Keratinocyte (primary cell): ENCODE measurements around the gene CHRNA1. TPM values are rescaled to one million over a fixed set of nuclear protein-coding genes. Genes with fewer than 3 reads are reported as not detected.

Experiments
- DNase-seq: peaks from one replicate; pipeline ENCODE4 v3.0.0-alpha.2; 2011; ENCODE audit warnings: low read depth, missing footprints, low spot score
- FAIRE-seq: peaks from 2 replicates; lab custom pipeline; 2011; peaks lifted over from hg19 to GRCh38; lab: Jason Lieb, UNC
- H2AFZ ChIP-seq: 2 replicates; pipeline ENCODE4 v1.6.0; 2012; ENCODE audit warnings: low read length, control low read depth, inconsistent platforms; ENCODE audit not compliant: control insufficient read depth
- H3K27ac ChIP-seq: 2 replicates; pipeline ENCODE4 v1.5.1; 2011; ENCODE audit warnings: low read length; ENCODE audit not compliant: control insufficient read depth, insufficient read depth
- H3K27me3 ChIP-seq: 3 replicates; pipeline ENCODE4 v1.6.0; 2011; ENCODE audit warnings: low read length; ENCODE audit not compliant: control insufficient read depth, insufficient read depth; ENCODE audit errors: extremely low read depth
- H3K36me3 ChIP-seq, 2 experiments: 2 replicates in 1 of 2; 3 replicates in 1 of 2; pipeline ENCODE4 v1.5.1; 2011; ENCODE audit warnings: low read length in 2 of 2, mild to moderate bottlenecking in 1 of 2; ENCODE audit not compliant: control insufficient read depth in 2 of 2, insufficient read depth in 2 of 2; ENCODE audit errors: extremely low read depth in 1 of 2
- H3K4me1 ChIP-seq: 3 replicates; pipeline ENCODE4 v1.5.1; 2011; ENCODE audit warnings: low read length; ENCODE audit not compliant: control insufficient read depth, insufficient read depth; ENCODE audit errors: extremely low read depth
- H3K4me2 ChIP-seq: 3 replicates; pipeline ENCODE4 v1.6.0; 2011; ENCODE audit warnings: low read depth, low read length; ENCODE audit not compliant: control insufficient read depth, insufficient read depth; ENCODE audit errors: extremely low read depth
- H3K4me3 ChIP-seq, 3 experiments: fragments of 200-600 bp in 1 of 3; sonication (generic) in 1 of 3; 2 replicates in 2 of 3; 3 replicates in 1 of 3; pipeline ENCODE4 v1.5.1; 2011 to 2016; ENCODE audit warnings: low read length in 3 of 3, mild to moderate bottlenecking in 3 of 3, control low read depth in 2 of 3, inconsistent platforms in 1 of 3, low read depth in 1 of 3, mixed read lengths in 1 of 3, mixed run types in 1 of 3, moderate library complexity in 1 of 3; ENCODE audit not compliant: control insufficient read depth in 2 of 3, insufficient read depth in 2 of 3; ENCODE audit errors: extremely low read depth in 1 of 3
- H3K79me2 ChIP-seq: 2 replicates; pipeline ENCODE4 v1.6.0; 2012; ENCODE audit warnings: low read length; ENCODE audit not compliant: control insufficient read depth, insufficient read depth
- H3K9ac ChIP-seq: 3 replicates; pipeline ENCODE4 v1.6.0; 2011; ENCODE audit warnings: low read length; ENCODE audit not compliant: control insufficient read depth, insufficient read depth; ENCODE audit errors: extremely low read depth
- H3K9me1 ChIP-seq: 3 replicates; pipeline ENCODE4 v1.6.0; 2011; ENCODE audit warnings: low read length; ENCODE audit not compliant: control insufficient read depth, insufficient read depth; ENCODE audit errors: extremely low read depth
- H3K9me3 ChIP-seq: 2 replicates; pipeline ENCODE4 v1.5.1; 2012; ENCODE audit warnings: low read depth, low read length; ENCODE audit not compliant: control insufficient read depth
- H4K20me1 ChIP-seq: 3 replicates; pipeline ENCODE4 v1.6.0; 2011; ENCODE audit warnings: low read length; ENCODE audit not compliant: control insufficient read depth, insufficient read depth; ENCODE audit errors: extremely low read depth
- CTCF ChIP-seq, 3 experiments: IDR thresholded peaks in 1 of 3; conservative IDR thresholded peaks in 1 of 3; optimal IDR thresholded peaks in 1 of 3; 2 replicates in 2 of 3; 3 replicates in 1 of 3; pipeline versions ENCODE3 to v1.5.1; 2011; ENCODE audit warnings: low read length in 3 of 3, mild to moderate bottlenecking in 3 of 3, moderate library complexity in 2 of 3, control low read depth in 1 of 3, inconsistent platforms in 1 of 3; ENCODE audit not compliant: insufficient read depth in 2 of 3; ENCODE audit errors: extremely low read depth in 1 of 3
- EZH2 ChIP-seq: IDR thresholded peaks from one replicate; pipeline ENCODE4 v1.6.1; 2012; ENCODE audit warnings: inconsistent platforms, mild to moderate bottlenecking, low read length, moderate library complexity
- dilution Hi-C: fragments of 300-500 bp; cut with MboI; formaldehyde crosslinking; loops from one replicate; pipeline ENCODE4 v1.7.0; 2020; ENCODE audit warnings: low sequenced_read_pairs; ENCODE audit not compliant: extremely low pct_ligation_motif_present
- polyA plus RNA-seq, 5 experiments: library from polyadenylated mRNA; depleted of rRNA in 3 of 5; stranded (reverse) in 3 of 5; stranded (forward) in 1 of 5; unstranded in 1 of 5; fragments of >200 nt; gene quantifications; 1 replicate in 1 of 5; 2 replicates in 3 of 5; 3 replicates in 1 of 5; pipeline versions ENCODE4 v1.2.1 to v1.2.3, GENCODE V29; 2011 to 2012; ENCODE audit warnings: missing spikeins in 2 of 5, low read depth in 1 of 5, low replicate concordance in 1 of 5

The CHRNA1 gene
- polyA plus RNA-seq, 1 donor (not counting 4 experiments of a cell fraction or from before 2014, with no cell fraction given): not detected

GRCh38 chr2:174722942-174723592 is 41.2 kb downstream of the CHRNA1 start:
- no peak for FAIRE-seq
- no peaks in the 10 kb centered on the region for H3K79me2 ChIP-seq

GRCh38 chr2:174719016-174719415 is 45.3 kb downstream of the CHRNA1 start:
- DNase-seq (no peak), FAIRE-seq (no peak)
- H3K9ac ChIP-seq: no peak overlapping the region
- no peaks in the 10 kb centered on the region for H4K20me1 ChIP-seq
- no peaks in the 10 kb centered on the region for H3K36me3 ChIP-seq
- no peak overlapping the region for H3K27ac ChIP-seq
- dilution Hi-C loops: no loop called here
- no peak overlapping the region for H3K4me2 ChIP-seq
- H3K4me1 ChIP-seq: no peaks in the 10 kb centered on the region
- no peak overlapping the region for H3K4me3 ChIP-seq
- TF ChIP-seq EZH2 (no peak), CTCF (optimal IDR thresholded peaks at IDR 0.05 in 1 of 3, IDR thresholded peaks at IDR 0.05 in 1 of 3, conservative IDR thresholded peaks at IDR 0.05 in 1 of 3; ENCODE audit: extremely low read depth in 1 of 3, insufficient read depth in 2 of 3, low read length in 3 of 3) (no peak)
- no peak overlapping the region for H2AFZ ChIP-seq
- no peaks in the 10 kb centered on the region for H3K9me1 ChIP-seq
- no peaks in the 10 kb centered on the region for H3K79me2 ChIP-seq
- peaks cover 5% of the 10 kb centered on the region for H3K27me3 ChIP-seq
- no peaks in the 10 kb centered on the region for H3K9me3 ChIP-seq

More at GRCh38 chr2:174722942-174723592, 41.2 kb downstream of the CHRNA1 start:
- H3K27ac ChIP-seq: no peak overlapping the region
- no peak overlapping the region for H3K4me2 ChIP-seq
- no peaks in the 10 kb centered on the region for H3K36me3 ChIP-seq
- no peaks in the 10 kb centered on the region for H3K9me1 ChIP-seq
- no peaks in the 10 kb centered on the region for H3K4me1 ChIP-seq
- H2AFZ ChIP-seq: no peak overlapping the region
- H3K9me3 ChIP-seq: no peaks in the 10 kb centered on the region
- no peak overlapping the region for H3K4me3 ChIP-seq
- no peak for DNase-seq
- dilution Hi-C loops: no loop called here
- TF ChIP-seq CTCF (optimal IDR thresholded peaks at IDR 0.05 in 1 of 3, IDR thresholded peaks at IDR 0.05 in 1 of 3, conservative IDR thresholded peaks at IDR 0.05 in 1 of 3; ENCODE audit: extremely low read depth in 1 of 3, insufficient read depth in 2 of 3, low read length in 3 of 3) (no peak), EZH2 (no peak)
- H3K27me3 ChIP-seq: no peaks in the 10 kb centered on the region
- no peaks in the 10 kb centered on the region for H4K20me1 ChIP-seq
- no peak overlapping the region for H3K9ac ChIP-seq
